ENCODE results near the gene OR4X1.
"Not testable (repeated sequence)": the region's sequence is repeated elsewhere in the genome, so short reads cannot be mapped to it uniquely, and the experiment has no call there.

The OR4X1 gene, protein sequence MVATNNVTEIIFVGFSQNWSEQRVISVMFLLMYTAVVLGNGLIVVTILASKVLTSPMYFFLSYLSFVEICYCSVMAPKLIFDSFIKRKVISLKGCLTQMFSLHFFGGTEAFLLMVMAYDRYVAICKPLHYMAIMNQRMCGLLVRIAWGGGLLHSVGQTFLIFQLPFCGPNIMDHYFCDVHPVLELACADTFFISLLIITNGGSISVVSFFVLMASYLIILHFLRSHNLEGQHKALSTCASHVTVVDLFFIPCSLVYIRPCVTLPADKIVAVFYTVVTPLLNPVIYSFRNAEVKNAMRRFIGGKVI

DNA sequence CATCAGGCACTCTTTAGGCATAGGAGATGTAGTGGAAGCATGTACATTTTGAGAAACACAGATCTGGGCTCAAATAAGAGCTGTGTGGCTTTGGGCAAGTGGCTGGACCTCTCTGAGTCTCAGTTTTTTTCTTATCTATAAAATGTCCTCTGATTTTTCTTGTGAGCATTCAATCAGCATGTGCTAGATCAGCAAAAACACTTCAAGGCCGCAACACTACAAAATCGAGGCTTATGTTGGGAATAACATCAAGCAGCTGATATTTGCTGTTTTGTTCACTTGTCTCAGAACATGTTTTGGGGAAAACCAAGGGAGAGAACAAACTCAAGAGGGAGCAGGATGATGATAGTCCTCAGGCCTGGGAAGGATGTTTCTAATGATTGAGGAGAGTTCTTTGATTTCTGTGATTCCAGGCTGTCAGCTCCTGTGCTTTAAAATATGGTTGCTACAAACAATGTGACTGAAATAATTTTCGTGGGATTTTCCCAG lies at the start of gene OR4X1:
Gene OR4X1 (plus strand): TSS at position 439 of the 489 bp plus-strand sequence. CDS start 0 bp downstream, at position 439.
- DNase-seq: no peak

- DNase-seq: no peak
Observed at GRCh38 chr11:48216510-48216909, 47.2 kb upstream of the OR4X1 start, which contains the start of gene OR4B1. OR4B1 (plus strand) TSS chr11:48216810; CDS start chr11:48216810, 0 bp downstream.

DNA sequence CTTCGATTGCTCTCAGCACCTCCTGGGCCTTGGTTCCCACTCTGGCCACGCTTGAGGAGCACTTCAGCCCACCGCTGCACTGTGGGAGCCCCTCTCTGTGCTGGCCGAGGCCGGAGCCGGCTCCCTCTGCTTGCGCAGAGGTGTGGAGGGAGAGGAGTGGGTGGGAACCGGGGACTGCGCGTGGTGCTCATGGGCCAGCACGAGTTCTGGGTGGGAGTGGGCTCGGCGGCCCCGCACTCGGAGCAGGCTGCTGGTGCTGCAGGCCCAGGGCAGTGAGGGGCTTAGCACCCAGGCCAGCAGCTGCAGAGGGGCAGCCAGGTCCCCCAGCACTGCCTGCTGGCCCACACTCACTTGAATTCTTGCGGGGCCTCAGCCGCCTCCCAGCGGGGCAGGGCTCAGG lies 34.9 kb upstream of the OR4X1 start:
- no peak for DNase-seq

DNA sequence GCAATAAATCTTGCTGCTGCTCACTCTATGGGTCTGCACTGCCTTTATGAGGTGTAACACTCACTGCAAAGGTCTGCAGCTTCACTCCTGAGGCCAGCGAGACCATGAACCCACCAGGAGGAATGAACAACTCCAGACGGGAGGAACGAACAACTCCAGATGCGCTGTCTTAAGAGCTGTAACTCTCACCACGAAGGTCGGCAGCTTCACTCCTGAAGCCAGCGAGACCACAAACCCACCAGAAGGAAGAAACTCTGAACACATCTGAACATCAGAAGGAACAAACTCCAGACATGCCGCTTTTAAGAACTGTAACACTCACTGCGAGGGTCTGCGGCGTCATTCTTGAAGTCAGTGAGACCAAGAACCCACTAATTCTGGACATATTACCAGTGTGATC lies 33.6 kb upstream of the OR4X1 start:
- not testable (repeated sequence) for DNase-seq

DNA sequence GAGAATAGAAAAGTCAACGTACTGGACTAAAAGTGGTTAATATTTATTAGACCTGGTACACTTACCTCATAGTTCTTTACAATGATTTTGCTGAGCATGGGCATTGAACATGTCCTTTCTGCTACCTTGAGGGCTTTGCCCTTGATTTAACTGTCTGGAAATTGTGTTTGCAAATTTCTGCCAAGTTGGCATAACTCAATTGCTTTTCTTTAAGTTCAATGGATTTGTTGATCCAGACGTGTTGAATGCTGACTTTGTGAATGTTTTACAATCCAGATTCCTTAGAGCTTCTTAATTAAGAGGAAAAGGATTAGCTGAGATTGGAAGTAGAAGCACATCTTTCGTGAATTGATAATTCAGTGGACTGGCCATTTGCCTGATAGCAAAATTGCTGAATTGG lies 25.9 kb upstream of the OR4X1 start:
- no peak for DNase-seq

DNA sequence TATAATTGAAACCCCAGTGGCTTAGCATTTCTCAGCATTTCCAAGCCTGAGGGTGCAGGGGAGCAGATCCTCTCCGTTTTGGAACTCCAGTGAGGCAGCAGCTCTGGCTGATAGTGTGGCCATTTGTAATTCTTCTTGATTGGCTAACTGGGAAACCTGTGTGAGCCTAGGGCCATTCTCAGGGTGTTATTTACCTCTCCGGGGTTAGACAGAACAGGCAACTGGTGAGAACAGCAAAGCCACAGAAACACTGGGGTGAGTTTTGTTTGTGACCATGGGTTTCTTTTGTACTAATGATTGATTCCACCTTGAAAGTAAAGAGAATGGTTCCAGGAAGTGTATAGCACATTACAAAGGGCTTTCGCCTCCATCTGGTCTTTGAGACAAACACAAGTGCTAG lies 21.2 kb upstream of the OR4X1 start:
- DNase-seq: no peak

DNA sequence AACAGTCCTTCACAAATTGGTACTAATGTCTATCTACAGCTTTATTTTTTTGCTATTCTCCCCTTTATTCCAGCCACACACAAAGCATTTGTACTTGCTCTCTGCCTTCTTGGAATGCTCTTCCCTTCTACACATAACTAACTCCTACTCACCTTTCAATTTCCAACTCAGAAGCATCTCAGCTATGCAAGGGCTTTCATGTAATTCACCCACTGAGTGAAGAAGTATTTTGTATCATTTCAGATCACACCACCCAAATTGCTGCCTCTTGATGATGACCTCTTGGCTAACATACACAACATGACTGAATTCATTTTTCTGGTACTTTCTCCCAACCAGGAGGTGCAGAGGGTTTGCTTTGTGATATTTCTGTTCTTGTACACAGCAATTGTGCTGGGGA lies 18.9 kb upstream of the OR4X1 start, which contains the start of gene OR4X2:
Gene OR4X2 (plus strand): TSS at position 301 of the 400 bp plus-strand sequence. CDS start 0 bp downstream, at position 301.
- no peak for DNase-seq

DNA sequence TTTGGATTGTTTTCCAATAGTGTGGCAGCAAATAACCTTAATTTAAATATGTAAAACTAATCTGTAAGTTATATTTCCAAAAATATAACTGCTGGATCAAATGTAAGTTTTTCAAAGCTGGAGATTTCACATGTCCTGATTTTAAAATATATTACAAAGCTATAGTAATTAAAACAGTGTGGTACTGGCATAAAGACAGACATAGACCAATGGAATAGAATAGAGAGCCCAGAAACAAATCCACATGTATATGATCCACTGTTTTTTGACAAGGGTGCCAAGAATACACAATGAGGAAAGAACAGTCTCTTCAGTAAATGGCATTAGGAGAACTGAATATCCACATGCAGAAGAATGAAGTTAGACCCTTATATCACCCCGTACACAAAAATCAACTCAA lies 14.8 kb upstream of the OR4X1 start:
- no peak for DNase-seq

DNA sequence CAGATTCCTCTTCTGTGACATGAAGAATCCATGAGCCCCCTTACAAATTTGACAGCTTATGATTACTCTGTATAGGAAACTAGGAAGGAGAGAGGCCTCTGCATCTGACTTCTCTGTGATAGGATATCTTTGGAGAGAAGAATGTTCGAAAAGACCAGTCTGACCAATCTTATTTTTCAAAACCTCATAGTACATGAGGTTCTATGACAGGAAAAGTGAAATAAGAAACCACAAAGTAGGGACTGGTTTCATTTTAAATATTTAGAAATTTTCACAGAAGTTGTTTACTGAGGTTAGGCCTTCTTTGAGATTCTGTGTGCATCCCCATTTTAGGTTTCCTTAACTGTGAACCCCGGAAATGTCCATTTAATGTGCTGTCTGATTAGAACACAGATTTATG lies 2.1 kb upstream of the OR4X1 start:
- DNase-seq: no peak

DNA sequence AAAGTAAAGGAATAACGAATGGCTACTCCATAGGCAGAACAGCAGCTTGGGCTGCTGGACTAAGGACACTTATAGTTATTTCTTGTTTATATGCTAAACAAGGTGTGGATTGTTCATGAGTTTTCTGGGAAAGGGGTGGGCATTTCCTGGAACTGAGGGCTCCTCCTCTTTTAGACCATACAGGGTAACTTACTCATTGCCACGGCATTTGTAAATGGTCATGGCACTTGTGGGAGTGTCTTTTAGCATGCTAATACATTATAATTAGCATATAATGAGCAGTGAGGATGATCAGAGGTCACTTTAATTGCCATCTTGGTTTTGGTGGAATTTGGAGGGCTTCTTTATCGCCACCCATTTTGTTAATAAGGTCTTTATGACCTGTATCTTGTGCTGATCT lies 7.0 kb downstream of the OR4X1 start:
- no peak for DNase-seq

GRCh38 chr11:48272606-48273005 lies 8.9 kb downstream of the OR4X1 start:
- DNase-seq: no peak

DNA sequence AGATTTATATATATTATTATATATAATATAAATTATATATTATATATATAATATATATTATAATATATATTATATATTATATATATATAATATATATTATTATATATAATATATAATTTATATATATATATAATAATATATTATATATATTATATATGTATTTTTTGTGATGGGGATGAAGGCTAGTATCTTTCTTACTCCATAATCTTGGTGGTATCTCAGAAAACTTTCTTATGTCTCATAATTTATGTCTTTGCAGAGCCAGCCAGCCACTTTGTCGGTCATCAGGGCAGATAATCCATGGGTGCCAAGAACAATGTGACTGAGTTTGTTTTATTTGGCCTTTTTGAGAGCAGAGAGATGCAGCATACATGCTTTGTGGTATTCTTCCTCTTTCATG lies 42.3 kb downstream of the OR4X1 start, which contains the start of gene OR4S1:
Gene OR4S1 (plus strand): TSS at position 301 of the 400 bp plus-strand sequence. CDS start 0 bp downstream, at position 301.
- no peak for DNase-seq

DNA sequence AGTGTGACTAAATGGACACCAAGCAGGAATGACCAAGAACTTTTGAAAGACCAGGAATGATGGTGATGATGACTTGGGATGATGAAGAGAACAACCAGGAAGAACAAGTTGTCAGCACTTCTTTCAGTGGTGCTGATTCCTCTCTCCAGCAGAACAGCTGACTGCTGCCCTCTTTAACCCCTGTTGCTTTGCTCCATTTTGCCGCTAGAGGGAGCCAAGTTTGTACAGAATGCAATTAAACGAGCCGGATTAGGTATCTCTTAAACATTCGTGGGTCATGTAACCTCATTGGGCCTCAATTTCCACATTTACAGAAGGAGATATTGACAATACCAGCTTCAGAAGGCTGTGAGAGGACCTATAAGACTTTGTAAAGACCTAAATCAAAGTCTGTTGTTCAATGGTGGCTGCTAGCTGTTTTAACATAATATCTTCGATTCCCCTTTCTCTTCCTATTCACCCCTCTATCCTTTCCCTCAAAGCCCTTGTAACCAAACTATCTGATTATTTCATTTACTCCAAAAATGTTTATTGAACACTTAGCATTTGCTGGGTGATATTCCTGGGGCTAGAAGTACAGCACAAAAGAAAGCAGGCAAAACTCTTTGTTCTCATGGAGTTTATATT lies 44.2 kb downstream of the OR4X1 start:
- DNase-seq: peak; percentile 38 to 85

- not testable (repeated sequence) for DNase-seq
Observed at GRCh38 chr11:48313590-48313989, 49.9 kb downstream of the OR4X1 start.

Measured in NCI-H526 (cell line).